GM19395 (cell line): ENCODE results near the gene SLITRK3.
"Not testable (repeated sequence)": the region's sequence is repeated elsewhere in the genome, so short reads cannot be mapped to it uniquely, and the experiment has no call there.

Experiments used
- ATAC-seq: cut with Tn5 transposase; IDR thresholded peaks from one replicate; pipeline ENCODE4 v1.9.1; 2021; ENCODE audit warnings: mild to moderate bottlenecking, moderate library complexity; ENCODE audit not compliant: unreplicated experiment

Gene SLITRK3

GRCh38 chr3:165192610-165193192 lies 3.5 kb downstream of the SLITRK3 start:
- ATAC-seq: no peak

DNA sequence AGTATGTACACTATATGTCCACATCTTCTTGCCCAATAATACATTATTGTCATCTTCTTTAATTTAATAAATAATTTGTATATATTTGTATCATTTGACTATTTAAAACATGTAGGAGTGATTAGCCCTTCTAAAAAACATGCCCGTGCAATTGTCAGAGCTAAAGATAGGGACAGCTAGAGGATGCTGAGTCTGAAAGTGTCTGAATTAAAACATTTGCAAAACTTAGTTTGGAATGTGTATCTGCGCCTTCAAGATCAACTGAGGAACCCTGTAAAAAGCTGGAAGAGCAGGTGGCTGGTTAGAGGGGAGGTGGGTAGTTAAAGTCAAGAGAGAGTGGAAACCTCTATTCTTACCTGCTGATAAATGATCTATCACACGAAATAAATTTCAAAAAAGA lies 4.7 kb downstream of the SLITRK3 start:
- ATAC-seq: no peak

GRCh38 chr3:165188452-165188851 lies 7.7 kb downstream of the SLITRK3 start:
- ATAC-seq: no peak

DNA sequence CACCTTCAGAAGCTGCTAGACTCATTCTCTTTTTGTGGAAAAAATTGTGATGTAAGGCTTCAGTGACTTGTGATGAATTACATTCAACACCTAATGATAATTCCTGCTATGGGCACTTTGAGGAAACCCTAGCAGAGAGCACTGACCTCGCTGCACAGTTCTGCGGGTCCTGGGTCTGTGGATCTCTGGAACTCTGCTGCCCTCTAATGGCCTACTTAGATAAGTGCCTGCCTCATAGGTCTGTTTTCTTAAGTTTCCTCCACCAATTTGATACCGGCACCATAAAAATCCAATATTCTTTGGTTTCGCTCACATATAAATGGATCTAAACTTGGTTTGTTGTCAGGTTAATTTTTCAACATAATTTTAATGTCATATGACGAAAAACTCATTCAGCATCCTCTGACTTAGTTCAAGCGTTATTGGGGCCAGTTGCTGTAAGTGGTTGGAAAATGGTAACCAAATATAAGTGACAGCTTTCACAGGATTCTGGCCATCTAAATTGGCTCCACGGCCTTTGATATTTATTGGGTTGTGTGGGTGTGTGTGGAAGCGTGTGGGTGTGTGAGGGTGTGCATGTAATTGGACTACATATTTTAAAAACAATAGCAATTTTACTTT lies 10.4 kb downstream of the SLITRK3 start:
- peak; percentile 98 for ATAC-seq

DNA sequence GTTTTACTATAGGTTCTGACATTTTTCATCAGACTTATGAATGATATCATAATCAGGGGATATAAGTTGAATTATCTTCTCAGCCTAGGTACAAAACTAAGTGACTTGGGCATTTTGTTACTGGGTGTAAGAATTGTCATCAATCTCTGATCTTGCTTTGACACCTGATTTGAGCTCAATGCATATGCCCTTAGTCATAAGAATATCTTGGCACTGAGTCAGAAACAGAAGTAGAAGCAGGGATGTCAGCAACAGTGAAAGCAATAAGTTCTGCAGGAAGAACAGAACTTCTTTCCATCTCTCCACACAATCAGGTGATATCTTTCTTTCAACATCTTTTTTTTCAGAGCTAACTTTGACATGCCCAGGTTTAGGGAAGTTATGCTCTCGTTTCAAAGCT lies 14.6 kb downstream of the SLITRK3 start:
- no peak for ATAC-seq

DNA sequence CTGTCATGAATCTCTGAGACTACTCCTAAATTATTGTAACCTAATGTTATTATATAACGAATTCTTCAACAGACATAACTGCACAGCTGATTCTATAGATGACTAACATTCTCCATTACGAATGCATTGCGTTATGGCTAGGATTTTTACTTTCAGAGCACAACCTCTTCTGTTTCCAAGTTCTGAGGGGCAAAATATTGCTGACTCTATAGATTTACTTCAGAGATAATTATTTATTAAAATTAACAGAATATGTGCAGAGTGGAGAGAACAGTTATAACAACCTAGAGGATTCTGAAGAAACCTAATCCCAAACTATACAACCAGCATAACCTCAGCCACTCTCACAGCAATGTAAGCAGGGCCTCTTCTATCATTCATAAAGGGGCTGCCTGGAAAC lies 25.9 kb downstream of the SLITRK3 start:
- no peak for ATAC-seq

DNA sequence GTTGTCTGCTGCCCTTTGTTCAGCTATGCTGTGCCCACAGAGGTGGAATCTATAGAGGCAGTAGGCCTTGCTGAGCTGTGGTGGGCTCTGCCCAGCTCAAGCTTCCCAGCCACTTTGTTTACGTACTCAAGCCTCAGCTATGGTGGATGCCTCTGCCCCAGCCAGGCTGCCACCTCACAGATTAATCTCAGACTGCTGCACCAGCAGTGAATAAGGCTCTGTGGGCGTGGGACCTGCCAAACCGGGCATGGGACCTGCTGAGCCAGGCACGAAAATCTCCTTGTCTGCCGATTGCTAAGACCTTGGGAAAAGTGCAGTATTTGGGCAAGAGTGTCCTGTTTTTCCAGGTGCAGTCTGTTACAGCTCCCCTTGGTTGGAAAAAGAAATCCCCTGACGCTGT lies 26.8 kb downstream of the SLITRK3 start:
- no peak for ATAC-seq

DNA sequence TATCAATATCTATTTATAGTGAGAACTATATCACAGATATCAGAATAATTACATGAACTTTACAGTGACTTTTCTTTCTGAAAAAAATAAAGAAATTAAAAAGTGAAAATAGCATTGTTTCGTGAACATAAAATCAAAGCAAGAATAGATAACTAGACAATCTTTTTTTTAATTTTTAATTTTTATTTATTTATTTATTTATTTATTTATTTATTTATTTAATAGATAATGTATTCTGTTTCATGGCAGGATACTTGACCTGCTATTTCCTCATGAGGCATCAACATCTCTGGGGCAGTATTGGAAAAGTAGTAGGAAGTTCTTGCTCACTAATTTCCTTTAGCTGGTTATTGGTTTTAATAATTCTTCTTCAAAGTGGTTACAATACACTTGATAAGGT lies 33.3 kb downstream of the SLITRK3 start:
- no peak for ATAC-seq

- ATAC-seq: no peak
Measured at GRCh38 chr3:165159760-165160421, 36.3 kb downstream of the SLITRK3 start.

- no peak for ATAC-seq
Measured at GRCh38 chr3:165158011-165158410, 38.2 kb downstream of the SLITRK3 start.

DNA sequence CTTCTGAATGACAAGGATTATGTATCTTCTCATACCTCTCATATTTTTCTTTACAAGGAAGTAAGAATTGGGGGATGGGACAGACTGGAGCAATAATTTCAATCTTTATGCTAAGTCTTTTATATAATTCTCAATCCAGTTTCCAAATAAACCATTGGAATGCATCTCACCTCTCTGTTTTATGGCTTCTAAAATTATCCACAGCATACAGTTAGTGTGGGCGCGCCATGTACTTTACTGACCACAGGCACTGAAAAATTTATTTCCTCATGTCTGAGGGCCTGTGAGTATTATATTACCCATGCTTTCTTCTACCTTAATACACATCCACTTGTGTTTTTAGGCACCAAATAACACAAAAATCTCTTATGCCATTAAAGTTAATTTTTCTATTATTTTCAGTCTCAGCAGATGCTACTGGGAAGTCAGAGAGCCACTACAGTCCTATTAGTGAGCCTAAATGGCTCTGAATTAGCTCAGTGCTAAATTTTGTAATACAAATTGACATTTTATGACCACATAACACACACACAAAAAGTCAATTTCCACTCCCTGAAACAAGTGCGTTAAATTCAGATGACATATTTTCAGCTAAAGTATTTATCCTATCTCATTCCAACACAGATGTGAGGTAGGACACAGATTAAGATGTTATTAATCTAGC lies 39.3 kb downstream of the SLITRK3 start:
- ATAC-seq: no peak

DNA sequence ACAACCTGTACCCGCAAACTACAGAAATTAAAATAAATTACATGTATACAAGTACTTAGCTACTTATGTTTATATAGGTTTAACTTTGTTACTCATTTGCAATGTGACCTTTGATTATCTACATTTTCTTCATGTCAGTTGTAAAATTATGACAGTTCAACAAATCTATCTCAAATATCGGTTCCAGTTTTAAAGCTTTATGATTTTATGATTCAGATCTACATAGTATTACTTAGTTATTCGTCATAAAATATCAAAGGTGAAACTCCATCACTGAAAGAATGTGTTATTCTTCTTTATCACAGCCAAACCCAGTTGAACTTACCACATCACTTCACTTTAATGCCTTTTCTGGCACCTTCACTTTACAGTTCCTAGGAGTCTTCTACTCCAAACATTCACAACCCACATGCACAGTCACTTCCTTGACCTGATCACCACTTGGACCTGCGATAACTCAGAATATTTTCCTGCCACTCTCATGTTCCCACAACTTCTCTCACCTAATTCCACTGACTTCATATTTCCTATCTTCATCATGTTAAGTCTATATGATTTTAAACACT lies 47.2 kb downstream of the SLITRK3 start:
- no peak for ATAC-seq

GRCh38 chr3:165144271-165144670 lies 51.9 kb downstream of the SLITRK3 start:
- ATAC-seq: no peak

- not testable (repeated sequence) for ATAC-seq
Measured at GRCh38 chr3:165139918-165140317, 56.3 kb downstream of the SLITRK3 start.
